GM12878 (cell line): ENCODE results near the gene DSG1.

Source experiments
- NR2C1 ChIP-seq: fragments of 450-650 bp; IDR thresholded peaks from 2 replicates; pipeline ENCODE4 v1.6.1; 2017; ENCODE audit warnings: antibody characterized with exemption, mild to moderate bottlenecking, moderate library complexity
- ZBTB11 ChIP-seq: fragments of 450-650 bp; formaldehyde crosslinking; IDR thresholded peaks from 2 replicates; pipeline ENCODE4 v1.5.0; 2022; ENCODE audit warnings: mild to moderate bottlenecking, missing genetic modification characterization
- TF ChIP-seq, protein P1 (sequence below), 3 experiments: IDR thresholded peaks in 2 of 3; conservative IDR thresholded peaks in 1 of 3; 2 replicates each; pipeline ENCODE4 v1.5.1; 2011; ENCODE audit warnings: low read depth in 3 of 3, low read length in 3 of 3, mild to moderate bottlenecking in 3 of 3, control low read depth in 2 of 3, moderate library complexity in 2 of 3, inconsistent platforms in 1 of 3, mixed read lengths in 1 of 3; ENCODE audit not compliant: control insufficient read depth in 2 of 3, insufficient read depth in 1 of 3; ENCODE audit errors: extremely low read depth in 1 of 3
- TF ChIP-seq, protein P2 (sequence below): fragments of 450-650 bp; IDR thresholded peaks from 2 replicates; pipeline ENCODE4 v1.6.1; 2017; ENCODE audit warnings: mild to moderate bottlenecking, moderate library complexity
- TF ChIP-seq, protein P3 (sequence below): IDR thresholded peaks from 2 replicates; pipeline ENCODE4 v1.6.1; 2012; ENCODE audit warnings: mild to moderate bottlenecking, low read depth, low read length

GRCh38 chr18:31270578-31270977 lies 47.4 kb upstream of the DSG1 start:
- TF ChIP-seq, protein P1, sequence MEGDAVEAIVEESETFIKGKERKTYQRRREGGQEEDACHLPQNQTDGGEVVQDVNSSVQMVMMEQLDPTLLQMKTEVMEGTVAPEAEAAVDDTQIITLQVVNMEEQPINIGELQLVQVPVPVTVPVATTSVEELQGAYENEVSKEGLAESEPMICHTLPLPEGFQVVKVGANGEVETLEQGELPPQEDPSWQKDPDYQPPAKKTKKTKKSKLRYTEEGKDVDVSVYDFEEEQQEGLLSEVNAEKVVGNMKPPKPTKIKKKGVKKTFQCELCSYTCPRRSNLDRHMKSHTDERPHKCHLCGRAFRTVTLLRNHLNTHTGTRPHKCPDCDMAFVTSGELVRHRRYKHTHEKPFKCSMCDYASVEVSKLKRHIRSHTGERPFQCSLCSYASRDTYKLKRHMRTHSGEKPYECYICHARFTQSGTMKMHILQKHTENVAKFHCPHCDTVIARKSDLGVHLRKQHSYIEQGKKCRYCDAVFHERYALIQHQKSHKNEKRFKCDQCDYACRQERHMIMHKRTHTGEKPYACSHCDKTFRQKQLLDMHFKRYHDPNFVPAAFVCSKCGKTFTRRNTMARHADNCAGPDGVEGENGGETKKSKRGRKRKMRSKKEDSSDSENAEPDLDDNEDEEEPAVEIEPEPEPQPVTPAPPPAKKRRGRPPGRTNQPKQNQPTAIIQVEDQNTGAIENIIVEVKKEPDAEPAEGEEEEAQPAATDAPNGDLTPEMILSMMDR (IDR thresholded peaks at IDR 0.05 in 2 of 3, conservative IDR thresholded peaks at IDR 0.05 in 1 of 3; ENCODE audit: control insufficient read depth in 2 of 3, extremely low read depth in 1 of 3, insufficient read depth in 1 of 3, low read depth in 3 of 3, low read length in 3 of 3): no peak
- no peak for TF ChIP-seq ZBTB11 (CRISPR knock-in tag)
- TF ChIP-seq, protein P2, sequence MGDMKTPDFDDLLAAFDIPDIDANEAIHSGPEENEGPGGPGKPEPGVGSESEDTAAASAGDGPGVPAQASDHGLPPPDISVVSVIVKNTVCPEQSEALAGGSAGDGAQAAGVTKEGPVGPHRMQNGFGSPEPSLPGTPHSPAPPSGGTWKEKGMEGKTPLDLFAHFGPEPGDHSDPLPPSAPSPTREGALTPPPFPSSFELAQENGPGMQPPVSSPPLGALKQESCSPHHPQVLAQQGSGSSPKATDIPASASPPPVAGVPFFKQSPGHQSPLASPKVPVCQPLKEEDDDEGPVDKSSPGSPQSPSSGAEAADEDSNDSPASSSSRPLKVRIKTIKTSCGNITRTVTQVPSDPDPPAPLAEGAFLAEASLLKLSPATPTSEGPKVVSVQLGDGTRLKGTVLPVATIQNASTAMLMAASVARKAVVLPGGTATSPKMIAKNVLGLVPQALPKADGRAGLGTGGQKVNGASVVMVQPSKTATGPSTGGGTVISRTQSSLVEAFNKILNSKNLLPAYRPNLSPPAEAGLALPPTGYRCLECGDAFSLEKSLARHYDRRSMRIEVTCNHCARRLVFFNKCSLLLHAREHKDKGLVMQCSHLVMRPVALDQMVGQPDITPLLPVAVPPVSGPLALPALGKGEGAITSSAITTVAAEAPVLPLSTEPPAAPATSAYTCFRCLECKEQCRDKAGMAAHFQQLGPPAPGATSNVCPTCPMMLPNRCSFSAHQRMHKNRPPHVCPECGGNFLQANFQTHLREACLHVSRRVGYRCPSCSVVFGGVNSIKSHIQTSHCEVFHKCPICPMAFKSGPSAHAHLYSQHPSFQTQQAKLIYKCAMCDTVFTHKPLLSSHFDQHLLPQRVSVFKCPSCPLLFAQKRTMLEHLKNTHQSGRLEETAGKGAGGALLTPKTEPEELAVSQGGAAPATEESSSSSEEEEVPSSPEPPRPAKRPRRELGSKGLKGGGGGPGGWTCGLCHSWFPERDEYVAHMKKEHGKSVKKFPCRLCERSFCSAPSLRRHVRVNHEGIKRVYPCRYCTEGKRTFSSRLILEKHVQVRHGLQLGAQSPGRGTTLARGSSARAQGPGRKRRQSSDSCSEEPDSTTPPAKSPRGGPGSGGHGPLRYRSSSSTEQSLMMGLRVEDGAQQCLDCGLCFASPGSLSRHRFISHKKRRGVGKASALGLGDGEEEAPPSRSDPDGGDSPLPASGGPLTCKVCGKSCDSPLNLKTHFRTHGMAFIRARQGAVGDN: no peak
- no peak for TF ChIP-seq NR2C1
- TF ChIP-seq, protein P3, sequence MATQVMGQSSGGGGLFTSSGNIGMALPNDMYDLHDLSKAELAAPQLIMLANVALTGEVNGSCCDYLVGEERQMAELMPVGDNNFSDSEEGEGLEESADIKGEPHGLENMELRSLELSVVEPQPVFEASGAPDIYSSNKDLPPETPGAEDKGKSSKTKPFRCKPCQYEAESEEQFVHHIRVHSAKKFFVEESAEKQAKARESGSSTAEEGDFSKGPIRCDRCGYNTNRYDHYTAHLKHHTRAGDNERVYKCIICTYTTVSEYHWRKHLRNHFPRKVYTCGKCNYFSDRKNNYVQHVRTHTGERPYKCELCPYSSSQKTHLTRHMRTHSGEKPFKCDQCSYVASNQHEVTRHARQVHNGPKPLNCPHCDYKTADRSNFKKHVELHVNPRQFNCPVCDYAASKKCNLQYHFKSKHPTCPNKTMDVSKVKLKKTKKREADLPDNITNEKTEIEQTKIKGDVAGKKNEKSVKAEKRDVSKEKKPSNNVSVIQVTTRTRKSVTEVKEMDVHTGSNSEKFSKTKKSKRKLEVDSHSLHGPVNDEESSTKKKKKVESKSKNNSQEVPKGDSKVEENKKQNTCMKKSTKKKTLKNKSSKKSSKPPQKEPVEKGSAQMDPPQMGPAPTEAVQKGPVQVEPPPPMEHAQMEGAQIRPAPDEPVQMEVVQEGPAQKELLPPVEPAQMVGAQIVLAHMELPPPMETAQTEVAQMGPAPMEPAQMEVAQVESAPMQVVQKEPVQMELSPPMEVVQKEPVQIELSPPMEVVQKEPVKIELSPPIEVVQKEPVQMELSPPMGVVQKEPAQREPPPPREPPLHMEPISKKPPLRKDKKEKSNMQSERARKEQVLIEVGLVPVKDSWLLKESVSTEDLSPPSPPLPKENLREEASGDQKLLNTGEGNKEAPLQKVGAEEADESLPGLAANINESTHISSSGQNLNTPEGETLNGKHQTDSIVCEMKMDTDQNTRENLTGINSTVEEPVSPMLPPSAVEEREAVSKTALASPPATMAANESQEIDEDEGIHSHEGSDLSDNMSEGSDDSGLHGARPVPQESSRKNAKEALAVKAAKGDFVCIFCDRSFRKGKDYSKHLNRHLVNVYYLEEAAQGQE: no peak
